ENCODE data around the gene DMAC2L.
"Not testable (repeated sequence)": the region's sequence is repeated elsewhere in the genome, so short reads cannot be mapped to it uniquely, and the experiment has no call there.

Gene DMAC2L

GRCh38 chr14:50311972-50312733 is at the start of gene DMAC2L, which contains the start of gene L2HGDH:
Gene DMAC2L, plus strand, starts transcription at chr14:50312324. Its CDS starts 9,164 bp downstream, at chr14:50321488.
Gene L2HGDH, minus strand, starts transcription at chr14:50312229. Its CDS starts 79 bp downstream, at chr14:50312150.
- peak; percentile 62 to 83 (median 64) for DNase-seq (ENCODE audit: low read depth in 3 of 3, low spot score in 1 of 3)

GRCh38 chr14:50262865-50263264 is 49.3 kb upstream of the DMAC2L start:
- DNase-seq (ENCODE audit: low read depth in 3 of 3, low spot score in 1 of 3) = no peak

- no peak for DNase-seq (ENCODE audit: low read depth in 3 of 3, low spot score in 1 of 3)
Measured at GRCh38 chr14:50263321-50263720, 48.8 kb upstream of the DMAC2L start.

- DNase-seq (ENCODE audit: low read depth in 3 of 3, low spot score in 1 of 3) = no peak
Measured at GRCh38 chr14:50265029-50265428, 47.1 kb upstream of the DMAC2L start.

- DNase-seq (ENCODE audit: low read depth in 3 of 3, low spot score in 1 of 3) = no peak
Measured at GRCh38 chr14:50270932-50271331, 41.2 kb upstream of the DMAC2L start.

GRCh38 chr14:50272498-50272897 is 39.6 kb upstream of the DMAC2L start:
- DNase-seq (ENCODE audit: low read depth in 3 of 3, low spot score in 1 of 3) = no peak

GRCh38 chr14:50285861-50286260 is 26.3 kb upstream of the DMAC2L start:
- DNase-seq (ENCODE audit: low read depth in 3 of 3, low spot score in 1 of 3) = no peak

GRCh38 chr14:50288146-50288545 is 24.0 kb upstream of the DMAC2L start:
- DNase-seq (ENCODE audit: low read depth in 3 of 3, low spot score in 1 of 3) = no peak

GRCh38 chr14:50290306-50290705 is 21.8 kb upstream of the DMAC2L start:
- no peak for DNase-seq (ENCODE audit: low read depth in 3 of 3, low spot score in 1 of 3)

GRCh38 chr14:50299585-50299984 is 12.5 kb upstream of the DMAC2L start:
- DNase-seq (ENCODE audit: low read depth in 3 of 3, low spot score in 1 of 3) = no peak

GRCh38 chr14:50301914-50302313 is 10.2 kb upstream of the DMAC2L start:
- no peak for DNase-seq (ENCODE audit: low read depth in 3 of 3, low spot score in 1 of 3)

GRCh38 chr14:50303744-50304471 is 8.2 kb upstream of the DMAC2L start:
- DNase-seq (ENCODE audit: low read depth in 3 of 3, low spot score in 1 of 3) = no peak

GRCh38 chr14:50308363-50308915 is 3.7 kb upstream of the DMAC2L start:
- no peak for DNase-seq (ENCODE audit: low read depth in 3 of 3, low spot score in 1 of 3)

GRCh38 chr14:50310445-50310844 is 1.7 kb upstream of the DMAC2L start:
- no peak for DNase-seq (ENCODE audit: low read depth in 3 of 3, low spot score in 1 of 3)

- no peak for DNase-seq (ENCODE audit: low read depth in 3 of 3, low spot score in 1 of 3)
Measured at GRCh38 chr14:50311337-50311971, 670 bp upstream of the DMAC2L start.

GRCh38 chr14:50312734-50313054 is 570 bp downstream of the DMAC2L start:
- DNase-seq (ENCODE audit: low read depth in 3 of 3, low spot score in 1 of 3) = no peak

GRCh38 chr14:50314098-50314497 is 2.0 kb downstream of the DMAC2L start:
- not testable (repeated sequence) for DNase-seq (ENCODE audit: low read depth in 3 of 3, low spot score in 1 of 3)

GRCh38 chr14:50318031-50318626 is 6.0 kb downstream of the DMAC2L start:
- DNase-seq (ENCODE audit: low read depth in 3 of 3, low spot score in 1 of 3) = no peak

- no peak for DNase-seq (ENCODE audit: low read depth in 3 of 3, low spot score in 1 of 3)
Measured at GRCh38 chr14:50319293-50319692, 7.2 kb downstream of the DMAC2L start.

GRCh38 chr14:50319721-50320120 is 7.6 kb downstream of the DMAC2L start:
- no peak for DNase-seq (ENCODE audit: low read depth in 3 of 3, low spot score in 1 of 3)

GRCh38 chr14:50320283-50320682 is 8.2 kb downstream of the DMAC2L start:
- no peak for DNase-seq (ENCODE audit: low read depth in 3 of 3, low spot score in 1 of 3)

Measured in stimulated activated CD4-positive, alpha-beta T cell treated with anti-CD3 and anti-CD28 coated beads, TNF-alpha, amount 100 ng/mL, for 1 hour (primary cell).